ENCODE data around the gene KCTD21.

GRCh38 chr11:78202733-78203167, 14.3 kb upstream of the KCTD21 start:
- TF ChIP-seq CTCF (IDR thresholded peaks at IDR 0.05; ENCODE audit: insufficient read depth, low read length) (no peak), POLR2AphosphoS5 (IDR thresholded peaks at IDR 0.05; ENCODE audit: low read depth) (peak; percentile 83), GABPA (IDR thresholded peaks at IDR 0.05; ENCODE audit: low read depth) (0 out of 2 replicates have a peak, but pooled peaks have one; percentile 7)
